Measurements from ENCODE around the gene IGF1. TPM values are rescaled to one million over a fixed set of nuclear protein-coding genes. Genes with fewer than 3 reads are reported as not detected.
A peak's percentile ranks its signal among the peaks of the same experiment; 100 is the strongest.

IGF1 gene
- total and polyA plus RNA-seq, 10 of the 15 experiments (the other 5 are each of a cell fraction or from before 2014, with no cell fraction given) = 2.4 to 9.2 (median 3.5) TPM

- TF ChIP-seq, protein P1, sequence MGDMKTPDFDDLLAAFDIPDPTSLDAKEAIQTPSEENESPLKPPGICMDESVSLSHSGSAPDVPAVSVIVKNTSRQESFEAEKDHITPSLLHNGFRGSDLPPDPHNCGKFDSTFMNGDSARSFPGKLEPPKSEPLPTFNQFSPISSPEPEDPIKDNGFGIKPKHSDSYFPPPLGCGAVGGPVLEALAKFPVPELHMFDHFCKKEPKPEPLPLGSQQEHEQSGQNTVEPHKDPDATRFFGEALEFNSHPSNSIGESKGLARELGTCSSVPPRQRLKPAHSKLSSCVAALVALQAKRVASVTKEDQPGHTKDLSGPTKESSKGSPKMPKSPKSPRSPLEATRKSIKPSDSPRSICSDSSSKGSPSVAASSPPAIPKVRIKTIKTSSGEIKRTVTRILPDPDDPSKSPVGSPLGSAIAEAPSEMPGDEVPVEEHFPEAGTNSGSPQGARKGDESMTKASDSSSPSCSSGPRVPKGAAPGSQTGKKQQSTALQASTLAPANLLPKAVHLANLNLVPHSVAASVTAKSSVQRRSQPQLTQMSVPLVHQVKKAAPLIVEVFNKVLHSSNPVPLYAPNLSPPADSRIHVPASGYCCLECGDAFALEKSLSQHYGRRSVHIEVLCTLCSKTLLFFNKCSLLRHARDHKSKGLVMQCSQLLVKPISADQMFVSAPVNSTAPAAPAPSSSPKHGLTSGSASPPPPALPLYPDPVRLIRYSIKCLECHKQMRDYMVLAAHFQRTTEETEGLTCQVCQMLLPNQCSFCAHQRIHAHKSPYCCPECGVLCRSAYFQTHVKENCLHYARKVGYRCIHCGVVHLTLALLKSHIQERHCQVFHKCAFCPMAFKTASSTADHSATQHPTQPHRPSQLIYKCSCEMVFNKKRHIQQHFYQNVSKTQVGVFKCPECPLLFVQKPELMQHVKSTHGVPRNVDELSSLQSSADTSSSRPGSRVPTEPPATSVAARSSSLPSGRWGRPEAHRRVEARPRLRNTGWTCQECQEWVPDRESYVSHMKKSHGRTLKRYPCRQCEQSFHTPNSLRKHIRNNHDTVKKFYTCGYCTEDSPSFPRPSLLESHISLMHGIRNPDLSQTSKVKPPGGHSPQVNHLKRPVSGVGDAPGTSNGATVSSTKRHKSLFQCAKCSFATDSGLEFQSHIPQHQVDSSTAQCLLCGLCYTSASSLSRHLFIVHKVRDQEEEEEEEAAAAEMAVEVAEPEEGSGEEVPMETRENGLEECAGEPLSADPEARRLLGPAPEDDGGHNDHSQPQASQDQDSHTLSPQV (IDR thresholded peaks at IDR 0.05) = no peak
- TF ChIP-seq, protein P2, sequence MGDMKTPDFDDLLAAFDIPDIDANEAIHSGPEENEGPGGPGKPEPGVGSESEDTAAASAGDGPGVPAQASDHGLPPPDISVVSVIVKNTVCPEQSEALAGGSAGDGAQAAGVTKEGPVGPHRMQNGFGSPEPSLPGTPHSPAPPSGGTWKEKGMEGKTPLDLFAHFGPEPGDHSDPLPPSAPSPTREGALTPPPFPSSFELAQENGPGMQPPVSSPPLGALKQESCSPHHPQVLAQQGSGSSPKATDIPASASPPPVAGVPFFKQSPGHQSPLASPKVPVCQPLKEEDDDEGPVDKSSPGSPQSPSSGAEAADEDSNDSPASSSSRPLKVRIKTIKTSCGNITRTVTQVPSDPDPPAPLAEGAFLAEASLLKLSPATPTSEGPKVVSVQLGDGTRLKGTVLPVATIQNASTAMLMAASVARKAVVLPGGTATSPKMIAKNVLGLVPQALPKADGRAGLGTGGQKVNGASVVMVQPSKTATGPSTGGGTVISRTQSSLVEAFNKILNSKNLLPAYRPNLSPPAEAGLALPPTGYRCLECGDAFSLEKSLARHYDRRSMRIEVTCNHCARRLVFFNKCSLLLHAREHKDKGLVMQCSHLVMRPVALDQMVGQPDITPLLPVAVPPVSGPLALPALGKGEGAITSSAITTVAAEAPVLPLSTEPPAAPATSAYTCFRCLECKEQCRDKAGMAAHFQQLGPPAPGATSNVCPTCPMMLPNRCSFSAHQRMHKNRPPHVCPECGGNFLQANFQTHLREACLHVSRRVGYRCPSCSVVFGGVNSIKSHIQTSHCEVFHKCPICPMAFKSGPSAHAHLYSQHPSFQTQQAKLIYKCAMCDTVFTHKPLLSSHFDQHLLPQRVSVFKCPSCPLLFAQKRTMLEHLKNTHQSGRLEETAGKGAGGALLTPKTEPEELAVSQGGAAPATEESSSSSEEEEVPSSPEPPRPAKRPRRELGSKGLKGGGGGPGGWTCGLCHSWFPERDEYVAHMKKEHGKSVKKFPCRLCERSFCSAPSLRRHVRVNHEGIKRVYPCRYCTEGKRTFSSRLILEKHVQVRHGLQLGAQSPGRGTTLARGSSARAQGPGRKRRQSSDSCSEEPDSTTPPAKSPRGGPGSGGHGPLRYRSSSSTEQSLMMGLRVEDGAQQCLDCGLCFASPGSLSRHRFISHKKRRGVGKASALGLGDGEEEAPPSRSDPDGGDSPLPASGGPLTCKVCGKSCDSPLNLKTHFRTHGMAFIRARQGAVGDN (IDR thresholded peaks at IDR 0.05) = peak; percentile 47; the same call in 1 of the 2 replicates
- TF ChIP-seq CBX3 (IDR thresholded peaks at IDR 0.05; ENCODE audit: borderline replicate concordance, low read depth) (no peak), REST (IDR thresholded peaks at IDR 0.05; ENCODE audit: low read depth, low read length) (no peak), ZNF24 (IDR thresholded peaks at IDR 0.05) (no peak; the same call in 1 of the 2 replicates), JUNB (IDR thresholded peaks at IDR 0.05) (no peak), NFXL1 (IDR thresholded peaks at IDR 0.05; ENCODE audit: borderline replicate concordance) (no peak), YY1 (IDR thresholded peaks at IDR 0.05; ENCODE audit: low read depth, low read length) (no peak), ZNF274 (IDR thresholded peaks at IDR 0.05; ENCODE audit: insufficient read depth, insufficient read length) (no peak), NR2C1 (IDR thresholded peaks at IDR 0.05) (no peak), IRF4 (IDR thresholded peaks at IDR 0.05; ENCODE audit: low read depth, low read length) (no peak), HDAC6 (IDR thresholded peaks at IDR 0.05; ENCODE audit: unreplicated experiment) (no peak), MTA3 (IDR thresholded peaks at IDR 0.05; ENCODE audit: borderline replicate concordance, low read length) (no peak; the same call in 1 of the 2 replicates), BCL11A (IDR thresholded peaks at IDR 0.05; ENCODE audit: low read depth, low read length) (0 out of 2 replicates have a peak, but pooled peaks have one; percentile 7)
- TF ChIP-seq, protein P3, sequence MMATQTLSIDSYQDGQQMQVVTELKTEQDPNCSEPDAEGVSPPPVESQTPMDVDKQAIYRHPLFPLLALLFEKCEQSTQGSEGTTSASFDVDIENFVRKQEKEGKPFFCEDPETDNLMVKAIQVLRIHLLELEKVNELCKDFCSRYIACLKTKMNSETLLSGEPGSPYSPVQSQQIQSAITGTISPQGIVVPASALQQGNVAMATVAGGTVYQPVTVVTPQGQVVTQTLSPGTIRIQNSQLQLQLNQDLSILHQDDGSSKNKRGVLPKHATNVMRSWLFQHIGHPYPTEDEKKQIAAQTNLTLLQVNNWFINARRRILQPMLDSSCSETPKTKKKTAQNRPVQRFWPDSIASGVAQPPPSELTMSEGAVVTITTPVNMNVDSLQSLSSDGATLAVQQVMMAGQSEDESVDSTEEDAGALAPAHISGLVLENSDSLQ (IDR thresholded peaks at IDR 0.05) = no peak
- TF ChIP-seq, protein P4, sequence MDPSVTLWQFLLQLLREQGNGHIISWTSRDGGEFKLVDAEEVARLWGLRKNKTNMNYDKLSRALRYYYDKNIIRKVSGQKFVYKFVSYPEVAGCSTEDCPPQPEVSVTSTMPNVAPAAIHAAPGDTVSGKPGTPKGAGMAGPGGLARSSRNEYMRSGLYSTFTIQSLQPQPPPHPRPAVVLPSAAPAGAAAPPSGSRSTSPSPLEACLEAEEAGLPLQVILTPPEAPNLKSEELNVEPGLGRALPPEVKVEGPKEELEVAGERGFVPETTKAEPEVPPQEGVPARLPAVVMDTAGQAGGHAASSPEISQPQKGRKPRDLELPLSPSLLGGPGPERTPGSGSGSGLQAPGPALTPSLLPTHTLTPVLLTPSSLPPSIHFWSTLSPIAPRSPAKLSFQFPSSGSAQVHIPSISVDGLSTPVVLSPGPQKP (IDR thresholded peaks at IDR 0.05; ENCODE audit: low read depth, low read length) = peak; percentile 35; the same call in 1 of the 2 replicates
Measured at GRCh38 chr12:102478405-102479098, 1.8 kb downstream of the IGF1 start (continued).
